GM19455 (cell line): ENCODE data around the gene CLIC3.

Source experiments
- ATAC-seq: cut with Tn5 transposase; IDR thresholded peaks from one replicate; pipeline ENCODE4 v1.9.1; 2021; ENCODE audit not compliant: unreplicated experiment

Gene CLIC3

DNA sequence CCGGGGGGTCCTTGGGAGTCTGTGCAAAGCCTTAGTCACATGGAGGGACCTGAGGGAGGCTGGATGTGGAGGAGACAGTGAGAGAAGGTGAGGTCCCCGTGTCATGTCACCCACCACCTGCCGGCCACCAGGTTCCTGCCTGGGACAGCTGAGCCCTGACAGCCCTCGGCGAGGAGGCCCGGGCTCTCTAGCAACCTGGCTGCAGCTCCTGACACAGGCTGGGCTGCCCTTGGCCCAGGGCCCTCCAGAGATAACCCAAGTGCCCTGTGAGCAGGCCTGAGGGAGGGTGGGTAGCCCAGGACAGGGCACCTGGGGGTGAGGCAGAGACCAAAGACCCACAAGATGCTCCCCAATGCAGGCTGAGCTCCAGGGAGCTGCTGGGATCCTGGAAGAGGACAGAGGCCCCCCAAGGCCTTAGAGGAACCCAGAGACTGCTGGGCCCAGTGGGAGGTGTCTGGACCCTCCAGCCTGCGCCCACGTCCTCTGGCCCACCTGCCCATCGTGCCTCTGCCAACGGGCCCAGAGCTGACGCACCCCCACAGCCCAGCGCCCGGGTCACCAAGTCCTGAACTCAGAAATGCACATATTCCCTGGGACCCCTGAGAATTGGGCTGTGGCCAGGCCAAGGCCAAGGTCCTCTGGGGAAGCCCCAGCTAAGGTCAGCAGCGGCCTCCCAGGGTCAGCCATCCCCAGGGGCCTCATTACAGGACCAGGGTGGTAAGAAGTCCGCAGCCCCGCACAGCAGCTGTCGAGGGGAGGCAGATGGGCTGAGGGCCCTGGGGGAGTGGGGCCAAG is 27.8 kb downstream of the CLIC3 start:
- ATAC-seq: no peak

DNA sequence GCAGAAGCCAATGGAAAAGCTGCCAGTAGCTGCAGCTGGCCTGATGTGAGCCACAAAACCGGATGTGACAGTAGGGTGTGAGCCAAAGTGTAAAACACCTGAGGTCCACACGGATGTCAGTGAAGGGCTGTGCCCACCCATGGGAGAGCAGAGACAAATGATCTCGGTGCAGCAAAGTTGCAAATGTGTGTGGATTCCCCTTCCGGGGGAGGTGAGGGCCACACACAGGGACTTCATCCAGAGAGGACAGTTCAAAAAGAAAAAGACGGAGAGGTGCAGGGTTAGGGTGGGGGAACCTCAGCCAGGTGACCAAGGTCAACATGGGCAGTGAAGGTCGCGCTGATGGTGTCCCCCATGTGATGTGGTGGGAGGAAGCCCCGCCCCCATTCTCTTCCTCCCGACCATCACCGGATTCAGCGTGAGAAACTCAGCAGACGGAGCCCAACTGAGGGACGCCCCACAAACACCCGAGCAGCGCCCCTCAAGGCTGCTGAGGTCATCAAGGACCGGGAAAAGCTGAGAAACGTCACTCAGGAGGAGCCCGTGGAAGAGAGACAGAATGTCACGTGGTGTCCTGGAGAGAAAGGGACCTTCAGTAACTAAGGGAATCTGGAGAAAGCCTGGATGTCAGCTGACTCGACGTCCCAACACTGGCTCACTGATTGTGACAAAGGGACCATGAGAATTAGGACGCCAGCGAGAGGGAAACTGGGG is 30.4 kb downstream of the CLIC3 start:
- ATAC-seq: no peak

DNA sequence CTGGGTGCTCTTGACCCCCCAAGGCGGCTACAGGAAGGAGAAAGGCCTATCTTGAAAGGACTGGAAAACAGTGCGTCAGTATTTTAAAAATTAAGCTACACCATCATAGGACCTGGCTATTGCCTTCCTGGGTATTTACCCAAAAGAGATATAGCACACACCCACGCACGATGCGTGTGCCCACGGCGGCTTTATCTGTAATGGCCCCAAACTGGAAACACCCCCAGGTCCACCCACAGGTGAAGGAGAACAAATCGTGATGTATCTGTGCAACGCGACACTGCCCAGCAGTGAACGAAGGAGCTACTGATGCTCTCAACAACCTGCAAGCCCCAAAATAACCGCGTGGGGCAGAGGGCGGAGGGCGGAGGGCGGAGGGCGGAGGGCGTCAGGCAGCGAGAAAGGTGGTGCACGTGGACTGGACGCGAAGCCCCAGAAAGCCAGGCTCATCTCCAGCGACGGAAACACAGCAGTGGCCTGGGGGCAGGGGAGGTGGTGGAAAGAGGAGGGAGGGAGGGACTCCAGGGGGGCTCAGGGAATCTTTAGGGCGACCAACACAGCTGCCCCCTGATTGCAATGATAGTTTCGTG is 31.4 kb downstream of the CLIC3 start:
- no peak for ATAC-seq

DNA sequence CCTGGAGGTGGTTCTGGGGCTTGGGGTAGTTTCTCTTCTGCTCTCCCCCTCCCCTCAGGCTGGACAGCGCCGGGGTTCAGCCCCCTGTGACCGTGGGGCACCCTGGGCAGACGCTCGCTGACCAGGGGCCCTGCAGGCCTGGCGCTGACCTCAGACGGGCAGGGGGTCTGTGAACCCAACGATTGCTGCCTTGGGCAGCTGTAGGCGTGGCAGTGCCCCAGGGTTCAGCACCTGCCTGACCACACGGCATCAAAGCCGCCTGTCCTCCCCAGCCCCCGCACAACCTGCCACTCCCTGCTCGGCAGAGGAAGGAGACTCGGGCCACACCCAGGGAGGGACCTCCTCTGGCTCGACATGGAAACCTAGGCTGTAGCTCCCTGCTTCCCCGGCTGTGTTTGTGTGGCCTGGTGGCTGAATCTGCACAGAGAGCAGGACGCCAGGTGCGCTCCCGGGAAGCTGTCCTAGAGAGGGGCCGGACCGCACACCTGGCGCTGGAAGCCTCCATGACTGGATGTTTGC is 32.1 kb downstream of the CLIC3 start:
- no peak for ATAC-seq

DNA sequence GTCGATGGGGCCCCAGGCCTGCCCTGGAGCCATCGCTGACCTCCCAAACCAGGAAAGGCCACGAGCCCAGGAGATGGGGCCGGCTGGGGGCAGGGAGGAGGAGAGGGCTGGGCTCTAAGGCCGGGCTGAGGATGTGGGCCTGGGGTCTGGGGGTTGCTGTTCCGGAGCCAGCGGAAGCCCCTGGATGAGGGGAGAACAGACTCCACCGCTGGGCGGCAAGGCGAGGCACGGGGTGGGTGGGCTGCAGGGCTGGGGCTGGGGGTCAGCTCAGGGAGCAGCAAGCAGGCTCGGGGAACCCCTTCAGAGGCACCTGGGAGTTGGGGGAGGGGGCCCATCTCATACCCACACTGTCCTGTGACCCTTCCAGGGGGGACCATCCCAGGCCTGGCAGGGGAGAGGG is 32.6 kb downstream of the CLIC3 start:
- ATAC-seq: no peak

DNA sequence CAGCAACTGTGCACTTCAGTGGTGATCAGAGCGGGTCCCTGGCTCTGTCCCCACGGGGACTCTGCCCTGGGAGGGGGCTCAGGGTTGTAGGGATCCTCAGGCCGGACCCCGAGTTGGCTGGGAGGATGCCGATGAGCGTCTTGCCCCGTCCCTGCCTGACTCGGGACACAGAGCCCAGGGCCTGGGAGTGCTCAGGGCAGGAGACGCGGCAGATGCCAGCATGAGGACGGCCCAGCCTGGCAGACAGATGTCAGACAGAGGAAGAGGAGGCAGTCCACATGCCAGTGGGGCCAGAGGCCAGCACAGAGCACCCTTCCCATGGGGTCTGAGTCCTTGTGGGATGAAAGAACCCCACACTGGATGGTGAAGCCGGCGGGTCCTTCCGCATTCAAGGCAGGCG is 33.0 kb downstream of the CLIC3 start:
- no peak for ATAC-seq

DNA sequence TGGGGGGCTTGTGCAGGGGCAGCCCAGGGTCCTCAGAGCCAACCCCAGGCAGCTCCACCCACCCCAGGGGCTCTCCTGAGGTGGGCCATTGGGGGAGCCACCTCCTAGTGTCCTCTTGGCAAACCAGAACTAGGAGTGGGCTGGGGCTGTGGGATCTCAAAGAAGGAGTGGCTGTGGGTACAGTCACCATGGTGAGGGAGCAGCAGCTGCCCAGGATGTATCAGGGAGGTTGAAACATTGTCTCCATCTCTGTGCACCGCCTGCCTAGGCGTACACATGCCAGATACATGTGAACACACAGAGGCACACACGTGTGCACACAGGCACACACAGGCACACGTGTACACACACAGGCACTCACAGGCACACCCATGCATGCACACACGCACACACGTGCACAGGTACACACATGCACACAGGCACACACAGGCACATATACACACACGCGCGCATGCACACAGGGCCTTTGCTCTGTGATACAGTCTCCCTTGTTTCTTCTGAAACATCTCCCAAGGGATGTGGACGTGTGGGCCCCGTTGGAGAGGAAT is 33.6 kb downstream of the CLIC3 start:
- no peak for ATAC-seq

DNA sequence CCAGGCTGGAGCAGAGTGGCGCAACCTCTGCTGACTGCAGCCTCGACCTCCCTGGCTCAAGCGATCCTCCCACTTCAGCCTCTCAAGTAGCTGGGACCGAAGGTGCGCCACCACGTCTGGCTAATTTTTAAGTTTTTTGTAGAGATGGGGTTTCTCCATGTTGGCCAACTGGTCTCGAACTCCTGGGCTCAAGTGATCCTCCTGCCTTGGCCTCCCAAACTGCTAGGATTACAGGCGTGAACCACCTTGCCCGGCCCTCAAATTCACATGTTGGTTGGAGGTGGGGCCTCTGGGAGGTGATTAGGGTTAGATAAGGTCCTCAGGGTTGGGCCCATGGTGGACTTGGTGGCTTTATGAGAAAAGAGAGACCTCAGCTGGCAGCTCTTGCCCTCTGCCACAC is 34.2 kb downstream of the CLIC3 start:
- ATAC-seq: no peak

- ATAC-seq: no peak
These were observed 34.9 kb downstream of the CLIC3 start for GRCh38 chr9:136961279-136962065.

GRCh38 chr9:136960938-136961275 is 35.5 kb downstream of the CLIC3 start:
- no peak for ATAC-seq

DNA sequence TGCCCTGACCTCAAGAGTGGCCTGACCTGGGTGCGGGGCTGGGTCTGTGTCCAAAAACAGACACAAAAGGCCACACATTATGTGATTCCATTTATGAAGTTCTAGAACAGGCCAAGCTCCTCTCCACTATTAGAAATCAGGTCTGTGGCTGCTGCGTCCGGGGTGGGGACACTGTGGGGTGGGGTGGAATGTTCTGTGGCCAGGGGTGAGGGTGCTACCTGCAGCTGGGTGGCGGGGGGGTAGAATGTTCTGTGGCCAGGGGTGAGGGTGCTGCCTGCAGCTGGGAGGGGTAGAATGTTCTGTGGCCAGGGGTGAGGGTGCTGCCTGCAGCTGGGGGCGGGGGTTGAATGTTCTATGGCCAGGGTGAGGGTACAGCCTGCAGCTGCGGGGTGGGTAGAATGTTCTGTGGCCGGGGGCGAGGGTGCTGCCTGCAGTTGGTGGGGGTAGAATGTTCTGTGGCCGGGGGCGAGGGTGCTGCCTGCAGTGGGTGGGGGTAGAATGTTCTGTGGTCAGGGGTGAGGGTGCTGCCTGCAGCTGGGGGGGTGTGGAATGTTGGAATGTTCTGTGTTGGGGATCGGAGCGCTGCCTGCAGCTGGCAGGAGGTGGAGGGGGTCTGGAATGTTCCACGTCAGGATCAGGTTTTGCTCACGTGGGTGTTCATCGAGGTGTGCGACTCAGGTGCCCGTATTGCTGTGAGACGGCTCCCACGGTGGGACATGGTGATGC is 36.0 kb downstream of the CLIC3 start:
- no peak for ATAC-seq

- no peak for ATAC-seq
These were observed 37.2 kb downstream of the CLIC3 start for GRCh38 chr9:136958898-136959850.

DNA sequence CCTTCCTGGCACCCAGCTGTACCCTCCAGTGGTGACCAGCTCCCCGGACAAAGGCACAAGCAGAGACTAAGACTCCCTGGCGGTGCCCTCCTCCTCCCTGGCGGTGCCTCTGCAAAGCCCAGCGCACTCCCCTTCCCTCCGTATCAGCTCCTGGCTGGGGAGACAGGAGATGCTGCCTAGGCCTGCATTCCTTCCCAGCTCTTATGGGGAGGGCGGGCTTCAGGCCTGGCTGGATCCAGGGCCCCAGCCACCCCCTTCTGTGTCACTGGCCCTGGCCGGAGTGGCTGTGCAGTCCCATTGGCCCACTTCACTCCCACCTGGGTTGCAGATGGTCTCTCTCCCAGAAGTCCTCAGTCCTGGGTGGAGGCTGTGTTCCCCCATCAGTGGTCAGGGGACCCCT is 37.9 kb downstream of the CLIC3 start:
- ATAC-seq: no peak

- ATAC-seq: no peak
These were observed 38.5 kb downstream of the CLIC3 start for GRCh38 chr9:136957901-136958300.

DNA sequence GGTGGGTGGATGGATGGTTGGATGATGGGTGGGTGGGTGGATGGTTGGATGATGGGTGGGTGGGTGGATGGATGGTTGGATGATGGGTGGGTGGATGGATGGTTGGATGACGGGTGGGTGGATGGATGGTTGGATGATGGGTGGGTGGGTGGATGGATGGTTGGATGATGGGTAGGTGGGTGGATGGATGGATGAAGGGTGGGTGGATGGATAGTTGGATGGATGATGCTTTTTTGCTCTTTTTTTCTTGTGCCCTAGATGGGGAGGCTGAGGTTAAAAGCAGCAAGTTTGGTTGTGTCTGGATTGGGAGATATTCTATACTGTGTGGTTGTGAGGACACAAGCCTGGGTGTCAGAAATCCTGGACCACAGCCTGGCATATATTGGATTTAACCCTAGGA is 38.9 kb downstream of the CLIC3 start:
- ATAC-seq: no peak

- no peak for ATAC-seq
These were observed 39.8 kb downstream of the CLIC3 start for GRCh38 chr9:136956604-136957003.

DNA sequence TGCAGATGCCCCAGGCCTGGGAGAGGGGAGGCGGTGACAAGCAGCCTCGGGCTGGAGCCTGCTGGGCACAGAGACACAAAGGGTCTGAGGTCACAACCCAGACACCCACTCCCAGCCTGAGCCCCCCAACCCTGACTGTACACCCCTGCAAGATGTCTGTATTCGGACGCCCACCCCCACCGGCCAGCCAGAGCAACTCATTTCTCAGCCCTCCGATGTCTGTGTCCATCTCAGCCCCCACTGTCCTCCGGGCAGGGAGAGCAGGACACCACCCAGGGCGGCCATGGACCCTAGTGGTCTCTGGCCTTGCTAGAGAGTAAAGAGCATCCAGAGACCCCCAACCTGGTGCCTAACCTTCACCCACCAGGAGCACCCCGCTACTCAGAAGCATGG is 40.4 kb downstream of the CLIC3 start:
- ATAC-seq: no peak

DNA sequence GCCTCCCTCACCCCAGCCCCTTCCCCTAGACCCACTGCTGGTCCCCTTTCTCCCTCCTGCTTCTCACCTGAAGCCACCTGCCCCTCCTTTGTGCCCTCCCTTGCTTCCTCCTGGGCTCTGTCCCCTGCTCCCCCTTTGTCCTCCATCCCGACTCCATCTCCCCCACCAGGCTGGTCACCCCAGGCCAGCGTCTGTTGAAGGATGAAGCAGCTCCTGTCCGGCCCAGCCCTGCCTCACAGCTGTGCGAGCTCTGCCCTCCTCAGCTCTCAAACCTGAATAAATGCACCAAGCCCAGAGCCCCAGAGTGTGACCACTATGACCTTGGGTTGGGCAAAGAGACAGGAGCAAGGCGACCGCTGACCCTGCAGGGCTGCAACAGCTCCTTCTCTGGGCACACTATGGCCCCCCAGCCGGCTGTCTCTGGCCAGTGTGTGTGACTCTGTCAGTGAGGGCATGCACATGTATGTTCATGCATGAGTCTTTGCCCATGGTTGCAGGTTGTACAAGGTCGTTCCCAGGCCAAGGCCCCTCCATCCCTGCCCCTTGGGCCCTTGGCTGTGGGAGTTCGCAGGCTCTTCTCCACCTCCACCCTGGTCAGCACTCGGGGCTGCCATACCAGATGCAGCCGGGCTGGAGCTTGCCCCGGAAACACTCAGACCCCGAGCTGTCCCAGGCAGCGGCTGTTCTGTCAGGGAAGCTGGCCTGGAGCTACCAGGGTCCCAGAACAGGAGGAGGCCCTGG is 41.0 kb downstream of the CLIC3 start:
- no peak for ATAC-seq
